Kidney epithelial cell (primary cell): ENCODE results near the gene DDX47. TPM values are rescaled to one million over a fixed set of nuclear protein-coding genes. Genes with fewer than 3 reads are reported as not detected.
"Not testable (repeated sequence)": the region's sequence is repeated elsewhere in the genome, so short reads cannot be mapped to it uniquely, and the experiment has no call there.

Experiments used
- DNase-seq: peaks from one replicate; pipeline ENCODE4 v3.0.0-alpha.2; 2010; ENCODE audit warnings: low read depth
- H3K27me3 ChIP-seq: 2 replicates; pipeline ENCODE4 v1.6.0; 2011; ENCODE audit warnings: low read length; ENCODE audit not compliant: control insufficient read depth, insufficient read depth
- H3K36me3 ChIP-seq: 2 replicates; pipeline ENCODE4 v1.5.1; 2011; ENCODE audit warnings: low read length; ENCODE audit not compliant: control insufficient read depth, insufficient read depth
- H3K4me3 ChIP-seq: 2 replicates; pipeline ENCODE4 v1.5.1; 2011; ENCODE audit warnings: low read depth, mild to moderate bottlenecking, control low read depth, low read length
- total RNA-seq: library from RNA; depleted of rRNA; stranded (reverse); fragments of >200 nt; gene quantifications from 2 replicates; pipeline ENCODE4 v1.2.3, GENCODE V29; 2015
- TF ChIP-seq, protein P1 (sequence below): IDR thresholded peaks from 2 replicates; pipeline ENCODE4 v1.5.1; 2011; ENCODE audit warnings: mild to moderate bottlenecking, moderate library complexity, low read length, control low read depth, inconsistent platforms; ENCODE audit not compliant: insufficient read depth, poor library complexity, severe bottlenecking

Gene DDX47
- total RNA-seq, 1 donor from 2014 or later = 59.0 TPM

DNA sequence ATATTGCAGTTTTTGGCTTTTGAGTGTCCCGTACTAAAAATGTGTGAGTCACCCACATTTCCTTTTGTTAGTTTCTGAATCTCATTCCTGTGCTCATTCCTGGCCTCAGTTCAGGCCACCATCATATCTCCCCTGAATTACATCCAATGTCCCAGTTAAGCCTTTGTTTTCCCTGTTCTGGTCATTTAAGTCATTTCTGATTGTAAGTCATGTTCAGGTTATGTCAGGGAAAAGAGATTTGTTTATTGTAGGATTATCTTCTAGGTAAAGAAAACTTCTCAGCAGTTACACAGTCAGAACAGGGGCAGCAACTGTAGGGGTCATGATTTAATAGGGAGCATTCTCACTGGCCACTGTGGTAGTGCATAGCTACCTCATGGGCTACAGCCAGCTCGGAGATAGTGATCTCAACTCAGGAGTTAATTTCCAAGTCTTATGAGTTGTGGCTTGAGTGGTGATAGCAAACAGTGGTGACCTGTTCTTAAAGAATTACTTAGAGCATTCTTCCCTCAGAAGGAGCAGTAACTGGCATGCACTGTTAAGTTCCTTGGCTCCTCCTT lies 6.7 kb downstream of the DDX47 start:
- TF ChIP-seq, protein P1, sequence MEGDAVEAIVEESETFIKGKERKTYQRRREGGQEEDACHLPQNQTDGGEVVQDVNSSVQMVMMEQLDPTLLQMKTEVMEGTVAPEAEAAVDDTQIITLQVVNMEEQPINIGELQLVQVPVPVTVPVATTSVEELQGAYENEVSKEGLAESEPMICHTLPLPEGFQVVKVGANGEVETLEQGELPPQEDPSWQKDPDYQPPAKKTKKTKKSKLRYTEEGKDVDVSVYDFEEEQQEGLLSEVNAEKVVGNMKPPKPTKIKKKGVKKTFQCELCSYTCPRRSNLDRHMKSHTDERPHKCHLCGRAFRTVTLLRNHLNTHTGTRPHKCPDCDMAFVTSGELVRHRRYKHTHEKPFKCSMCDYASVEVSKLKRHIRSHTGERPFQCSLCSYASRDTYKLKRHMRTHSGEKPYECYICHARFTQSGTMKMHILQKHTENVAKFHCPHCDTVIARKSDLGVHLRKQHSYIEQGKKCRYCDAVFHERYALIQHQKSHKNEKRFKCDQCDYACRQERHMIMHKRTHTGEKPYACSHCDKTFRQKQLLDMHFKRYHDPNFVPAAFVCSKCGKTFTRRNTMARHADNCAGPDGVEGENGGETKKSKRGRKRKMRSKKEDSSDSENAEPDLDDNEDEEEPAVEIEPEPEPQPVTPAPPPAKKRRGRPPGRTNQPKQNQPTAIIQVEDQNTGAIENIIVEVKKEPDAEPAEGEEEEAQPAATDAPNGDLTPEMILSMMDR = no peak
- H3K4me3 ChIP-seq = no peak overlapping the region
- DNase-seq = peak; percentile 92
- H3K36me3 ChIP-seq = peaks cover 1% of the 10 kb centered on the region
- H3K27me3 ChIP-seq = no peaks in the 10 kb centered on the region

- not testable (repeated sequence) for H3K4me3 ChIP-seq, H3K36me3 ChIP-seq, H3K27me3 ChIP-seq, DNase-seq
Observed at GRCh38 chr12:12820376-12820775, 7.2 kb downstream of the DDX47 start.

DNA sequence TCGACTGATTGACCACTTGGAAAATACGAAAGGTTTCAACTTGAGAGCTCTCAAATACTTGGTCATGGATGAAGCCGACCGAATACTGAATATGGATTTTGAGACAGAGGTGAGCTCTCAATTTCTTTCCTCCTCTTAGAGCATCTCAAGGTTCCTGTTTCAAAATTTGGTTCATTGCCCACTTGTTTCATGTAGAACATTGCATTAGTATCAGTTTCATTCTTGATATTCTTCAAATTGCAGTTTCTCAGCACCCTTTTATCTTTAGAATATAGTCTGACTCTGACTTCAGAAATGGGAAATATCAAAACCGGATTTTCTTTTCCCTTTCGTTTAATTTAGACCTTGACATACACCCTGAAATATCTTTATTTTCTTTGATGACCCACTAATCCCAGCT lies 8.8 kb downstream of the DDX47 start:
- no peak overlapping the region for H3K4me3 ChIP-seq
- no peak for DNase-seq
- H3K36me3 ChIP-seq = peaks cover 1% of the 10 kb centered on the region
- TF ChIP-seq, protein P1 = no peak
- no peaks in the 10 kb centered on the region for H3K27me3 ChIP-seq

DNA sequence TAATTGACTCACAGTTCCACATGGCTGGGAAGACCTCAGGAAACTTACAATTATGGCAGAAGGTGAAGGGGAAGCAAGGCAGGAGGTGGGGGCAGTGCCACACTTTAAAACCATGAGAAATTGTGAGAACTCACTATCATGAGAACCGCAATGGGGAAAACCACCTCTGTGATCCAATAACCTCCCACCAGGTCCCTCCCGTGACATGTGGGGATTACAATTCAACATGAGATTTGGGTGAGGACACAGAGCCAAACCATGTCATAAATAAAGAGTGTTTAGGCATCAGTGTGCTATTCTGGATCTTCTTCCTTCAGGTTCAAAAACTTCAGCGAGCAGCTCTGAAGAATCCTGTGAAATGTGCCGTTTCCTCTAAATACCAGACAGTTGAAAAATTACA lies 9.7 kb downstream of the DDX47 start:
- Histone ChIP-seq H3K36me3 (peaks cover 1% of the 10 kb centered on the region), H3K27me3 (no peaks in the 10 kb centered on the region)
- no peak for DNase-seq

GRCh38 chr12:12823300-12823699 lies 10.2 kb downstream of the DDX47 start:
- Histone ChIP-seq H3K36me3 (peaks cover 1% of the 10 kb centered on the region), H3K27me3 (no peaks in the 10 kb centered on the region), H3K4me3 (no peak overlapping the region)
- TF ChIP-seq, protein P1 = no peak
- DNase-seq = no peak

More for the DNA sequence above, 9.7 kb downstream of the DDX47 start:
- H3K4me3 ChIP-seq = no peak overlapping the region
- TF ChIP-seq, protein P1 = no peak

GRCh38 chr12:12823811-12824210 lies 10.7 kb downstream of the DDX47 start:
- no peak for DNase-seq
- TF ChIP-seq, protein P1 = no peak
- Histone ChIP-seq H3K4me3 (no peak overlapping the region), H3K36me3 (peaks cover 1% of the 10 kb centered on the region), H3K27me3 (no peaks in the 10 kb centered on the region)
